ENCODE data around the gene TFDP1. TPM values are rescaled to one million over a fixed set of nuclear protein-coding genes. Genes with fewer than 3 reads are reported as not detected.

TFDP1 gene
- total RNA-seq, 4 donors from 2014 or later = 55.7 to 82.1 (median 59.5) TPM

GRCh38 chr13:113597391-113598080 is 13.0 kb downstream of the TFDP1 start:
- no peaks in the 10 kb centered on the region for H3K27me3 ChIP-seq
- H3K4me1 ChIP-seq = no peaks in the 10 kb centered on the region
- peaks cover 0 to 83% (median 7%) of the 10 kb centered on the region in 3 donors for H3K36me3 ChIP-seq
- intact Hi-C loops (cut with DNase I) = no loop called here
- no peaks in the 10 kb centered on the region for H3K9me3 ChIP-seq
- H3K27ac ChIP-seq = no peak overlapping the region
- no peak for DNase-seq
- 85 to 94% methylated on average over 4 to 9 of the region's 24 CpGs for WGBS, 2 donors
- TF ChIP-seq, protein P1, sequence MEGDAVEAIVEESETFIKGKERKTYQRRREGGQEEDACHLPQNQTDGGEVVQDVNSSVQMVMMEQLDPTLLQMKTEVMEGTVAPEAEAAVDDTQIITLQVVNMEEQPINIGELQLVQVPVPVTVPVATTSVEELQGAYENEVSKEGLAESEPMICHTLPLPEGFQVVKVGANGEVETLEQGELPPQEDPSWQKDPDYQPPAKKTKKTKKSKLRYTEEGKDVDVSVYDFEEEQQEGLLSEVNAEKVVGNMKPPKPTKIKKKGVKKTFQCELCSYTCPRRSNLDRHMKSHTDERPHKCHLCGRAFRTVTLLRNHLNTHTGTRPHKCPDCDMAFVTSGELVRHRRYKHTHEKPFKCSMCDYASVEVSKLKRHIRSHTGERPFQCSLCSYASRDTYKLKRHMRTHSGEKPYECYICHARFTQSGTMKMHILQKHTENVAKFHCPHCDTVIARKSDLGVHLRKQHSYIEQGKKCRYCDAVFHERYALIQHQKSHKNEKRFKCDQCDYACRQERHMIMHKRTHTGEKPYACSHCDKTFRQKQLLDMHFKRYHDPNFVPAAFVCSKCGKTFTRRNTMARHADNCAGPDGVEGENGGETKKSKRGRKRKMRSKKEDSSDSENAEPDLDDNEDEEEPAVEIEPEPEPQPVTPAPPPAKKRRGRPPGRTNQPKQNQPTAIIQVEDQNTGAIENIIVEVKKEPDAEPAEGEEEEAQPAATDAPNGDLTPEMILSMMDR (IDR thresholded peaks at IDR 0.05) = no peak
- no peak for TF ChIP-seq POLR2A (IDR thresholded peaks at IDR 0.05)
- no peak overlapping the region for H3K4me3 ChIP-seq

GRCh38 chr13:113598081-113598410 is 13.5 kb downstream of the TFDP1 start:
- H3K27me3 ChIP-seq = no peaks in the 10 kb centered on the region
- TF ChIP-seq, protein P1 (IDR thresholded peaks at IDR 0.05) = no peak
- no peak for TF ChIP-seq POLR2A (IDR thresholded peaks at IDR 0.05)
- intact Hi-C loops (cut with DNase I) = no loop called here
- H3K27ac ChIP-seq = no peak overlapping the region
- 83 to 88% methylated on average over 2 to 5 of the region's 5 CpGs for WGBS, 2 donors
- H3K4me3 ChIP-seq = no peak overlapping the region
- DNase-seq = no peak
- H3K9me3 ChIP-seq = no peaks in the 10 kb centered on the region
- H3K4me1 ChIP-seq = no peaks in the 10 kb centered on the region
- peaks cover 0 to 78% (median 7%) of the 10 kb centered on the region in 3 donors for H3K36me3 ChIP-seq

- H3K27me3 ChIP-seq = no peaks in the 10 kb centered on the region
- TF ChIP-seq POLR2A (IDR thresholded peaks at IDR 0.05) = no peak
- TF ChIP-seq, protein P1 (IDR thresholded peaks at IDR 0.05) = no peak
- H3K9me3 ChIP-seq = no peaks in the 10 kb centered on the region
- H3K36me3 ChIP-seq = peaks cover 0 to 81% (median 7%) of the 10 kb centered on the region in 3 donors
- no peaks in the 10 kb centered on the region for H3K4me1 ChIP-seq
- no peak for DNase-seq
- WGBS, 2 donors = 92 to 95% methylated on average over 8 to 13 of the region's 13 CpGs
- intact Hi-C loops (cut with DNase I) = no loop called here
- H3K4me3 ChIP-seq = no peak overlapping the region
- no peak overlapping the region for H3K27ac ChIP-seq
Measured at GRCh38 chr13:113598481-113598880, 13.9 kb downstream of the TFDP1 start.

DNA sequence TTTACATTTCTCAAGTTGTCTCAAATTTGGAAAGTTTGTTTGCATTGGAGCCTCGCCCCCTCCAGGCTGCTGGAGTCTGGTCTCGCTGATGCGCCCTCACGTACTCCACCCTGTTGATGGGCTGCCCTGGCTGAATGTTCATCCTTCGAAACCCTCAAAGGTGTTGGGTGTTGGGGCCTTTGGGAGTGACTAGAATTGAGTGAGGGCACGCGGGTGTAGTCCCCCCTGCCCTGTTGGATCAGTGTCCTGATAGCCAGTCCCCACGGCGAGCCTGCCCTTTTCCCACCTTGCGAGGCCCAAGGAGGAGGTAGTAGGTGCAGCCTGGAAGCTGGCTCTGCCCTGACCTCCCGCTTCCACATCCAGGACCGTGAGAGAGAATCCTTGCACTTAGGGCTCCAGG is 14.8 kb downstream of the TFDP1 start:
- H3K4me3 ChIP-seq = no peak overlapping the region
- WGBS, 2 donors = 100% methylated on average over 5 of the region's 12 CpGs; no CpG with 5 or more reads in 1 of the 2 donors
- no peak overlapping the region for H3K27ac ChIP-seq
- no peaks in the 10 kb centered on the region for H3K4me1 ChIP-seq
- no peaks in the 10 kb centered on the region for H3K27me3 ChIP-seq
- no peaks in the 10 kb centered on the region for H3K9me3 ChIP-seq
- TF ChIP-seq, protein P1 (IDR thresholded peaks at IDR 0.05) = no peak
- TF ChIP-seq POLR2A (IDR thresholded peaks at IDR 0.05) = no peak
- DNase-seq = no peak
- H3K36me3 ChIP-seq = peaks cover 0 to 75% (median 7%) of the 10 kb centered on the region in 3 donors
- intact Hi-C loops (cut with DNase I) = no loop called here

GRCh38 chr13:113601166-113602070 is 16.9 kb downstream of the TFDP1 start:
- no peak overlapping the region for H3K4me3 ChIP-seq
- H3K4me1 ChIP-seq = no peaks in the 10 kb centered on the region
- no peak for DNase-seq
- peaks cover 0 to 75% (median 4%) of the 10 kb centered on the region in 3 donors for H3K36me3 ChIP-seq
- no peak for TF ChIP-seq POLR2A (IDR thresholded peaks at IDR 0.05)
- TF ChIP-seq, protein P1 (IDR thresholded peaks at IDR 0.05) = no peak
- H3K27ac ChIP-seq = no peak overlapping the region
- no peaks in the 10 kb centered on the region for H3K27me3 ChIP-seq
- H3K9me3 ChIP-seq = no peaks in the 10 kb centered on the region
- 91 to 92% methylated on average over 12 to 13 of the region's 28 CpGs for WGBS, 2 donors
- intact Hi-C loops (cut with DNase I) = no loop called here
